PFSK-1 (cell line): ENCODE data around the gene RAB31.

ENCODE experiments used
- POLR2AphosphoS5 ChIP-seq: IDR thresholded peaks from 2 replicates; pipeline ENCODE4 v1.6.1; 2012; ENCODE audit warnings: low read depth, mild to moderate bottlenecking, control low read depth, low read length, moderate library complexity
- REST ChIP-seq, 2 experiments: IDR thresholded peaks; 2 replicates each; pipeline versions ENCODE4 v1.6.1 to v1.8.0; 2011 to 2012; ENCODE audit warnings: low read depth in 2 of 2, low read length in 2 of 2, control low read depth in 1 of 2, inconsistent platforms in 1 of 2, mild to moderate bottlenecking in 1 of 2, moderate library complexity in 1 of 2; ENCODE audit not compliant: insufficient read depth in 1 of 2
- TAF1 ChIP-seq: IDR thresholded peaks from 2 replicates; pipeline ENCODE4 v1.6.1; 2012; ENCODE audit warnings: low read length, control low read depth, borderline replicate concordance; ENCODE audit not compliant: insufficient read depth

GRCh38 chr18:9841752-9842151, 133.7 kb downstream of the RAB31 start:
- TF ChIP-seq REST (IDR thresholded peaks at IDR 0.05; ENCODE audit: insufficient read depth in 1 of 2, low read depth in 2 of 2, low read length in 2 of 2) (no peak), TAF1 (no peak), POLR2AphosphoS5 (no peak)
